SK-MEL-5 (cell line): Measurements from ENCODE around the gene SLX4. TPM values are rescaled to one million over a fixed set of nuclear protein-coding genes. Genes with fewer than 3 reads are reported as not detected.

Experiments
- DNase-seq: peaks from one replicate; pipeline ENCODE4 v3.0.0-alpha.2; 2016; ENCODE audit warnings: low read depth, low spot score
- in situ Hi-C: cut with HindIII; loops from 2 replicates; pipeline ENCODE4 v1.10.0; 2016; ENCODE audit warnings: low sequenced_read_pairs, high pct_unique_total_duplicates, low pct_unique_long_range_greater_than_20kb
- total RNA-seq: library from RNA; depleted of rRNA; stranded (reverse); fragments of >200 nt; shearing (Covaris generic); gene quantifications from 2 replicates; pipeline ENCODE4 v1.2.3, GENCODE V29; 2014; rRNA removed

Gene SLX4
- total RNA-seq, 1 experiment from 2014 or later, result 2.0 TPM

GRCh38 chr16:3546986-3547682, 64.3 kb downstream of the SLX4 start:
- DNase-seq, result no peak
- in situ Hi-C loops, result no loop called here

- in situ Hi-C loops, result no loop called here
- DNase-seq, result no peak
These were observed 68.6 kb downstream of the SLX4 start for GRCh38 chr16:3542601-3543373.

GRCh38 chr16:3541527-3542155, 69.8 kb downstream of the SLX4 start:
- no peak for DNase-seq
- in situ Hi-C loops, result no loop called here

- in situ Hi-C loops, result no loop called here
- no peak for DNase-seq
These were observed 73.2 kb downstream of the SLX4 start for GRCh38 chr16:3538222-3538621.

- in situ Hi-C loops, result no loop called here
- DNase-seq, result no peak
These were observed 74.6 kb downstream of the SLX4 start for GRCh38 chr16:3536851-3537250.

GRCh38 chr16:3536271-3536731, 75.1 kb downstream of the SLX4 start:
- in situ Hi-C loops, result no loop called here
- no peak for DNase-seq

- in situ Hi-C loops, result no loop called here
- no peak for DNase-seq
These were observed 77.3 kb downstream of the SLX4 start for GRCh38 chr16:3534126-3534525.

GRCh38 chr16:3532741-3533140, 78.7 kb downstream of the SLX4 start:
- in situ Hi-C loops, result no loop called here
- no peak for DNase-seq

Other genes with a start within 250 kb of the SLX4 start
- gene ZSCAN32, start 210.6 kb downstream of the SLX4 start, total RNA-seq, result 9.0 and 13.3 TPM in 2 replicates
- gene ZNF174, start 210.4 kb downstream of the SLX4 start, total RNA-seq, result 11.6 and 13.4 TPM in 2 replicates
- 2.8 and 3.1 TPM in 2 replicates for gene ZNF597, start 168.1 kb downstream of the SLX4 start, total RNA-seq
- gene NAA60, start 167.9 kb downstream of the SLX4 start, total RNA-seq, result 4.7 and 5.2 TPM in 2 replicates
- gene C16orf90, start 116.1 kb downstream of the SLX4 start, total RNA-seq, result not detected in 2 replicates
- 19.0 and 23.6 TPM in 2 replicates for gene CLUAP1, start 110.6 kb downstream of the SLX4 start, total RNA-seq
- gene NLRC3, start 34.2 kb downstream of the SLX4 start, total RNA-seq, result not detected in 2 replicates
- 3.6 and 3.9 TPM in 2 replicates for gene DNASE1, start 43.1 kb upstream of the SLX4 start, total RNA-seq
- 98.7 and 105 TPM in 2 replicates for gene TRAP1, start 105.9 kb upstream of the SLX4 start, total RNA-seq